IMR-90 (cell line): Measurements from ENCODE around the gene MFNG. TPM values are rescaled to one million over a fixed set of nuclear protein-coding genes. Genes with fewer than 3 reads are reported as not detected.

Experiments used
- ATAC-seq: fragments of 200-7000 bp; cut with Tn5 transposase; 2 replicates; pipeline ENCODE4 v1.9.1; 2020; ENCODE audit warnings: low read depth, mild to moderate bottlenecking, moderate library complexity
- BruUV-seq: library from RNA; stranded (reverse); fragments of 400-500 nt; replicated peaks from 2 replicates; lab custom pipeline; 2021; lab: Mats Ljungman, UMichigan
- CTCF ChIA-PET: fragments of 300-600 bp; formaldehyde crosslinking; extraction: SDS; loops from one replicate; lab custom pipeline; 2021; ENCODE audit warnings: antibody characterized with exemption; lab: Yijun Ruan, JAX
- POLR2A ChIA-PET: fragments of 300-600 bp; sonication (Branson Sonifier 250); formaldehyde crosslinking; loops from one replicate; lab custom pipeline; 2022; ENCODE audit warnings: antibody characterized with exemption; ENCODE audit not compliant: unreplicated experiment; lab: Charles Lee
- DNase-seq: peaks from one replicate; pipeline ENCODE4 v3.0.0; 2013
- H2AFZ ChIP-seq: replicated peaks from 2 replicates; pipeline ENCODE3; 2013; ENCODE audit warnings: low read length, mild to moderate bottlenecking; ENCODE audit not compliant: poor library complexity
- H2AK5ac ChIP-seq: 2 replicates; pipeline ENCODE4 v1.6.1; 2013; ENCODE audit warnings: low read depth, low read length, inconsistent platforms
- H2AK9ac ChIP-seq: replicated peaks from 2 replicates; pipeline ENCODE3; 2013; ENCODE audit warnings: mild to moderate bottlenecking, low read depth, low read length, moderate library complexity; ENCODE audit not compliant: poor library complexity
- H2BK120ac ChIP-seq: 2 replicates; pipeline ENCODE4 v1.6.1; 2013; ENCODE audit warnings: low read depth, low read length, inconsistent platforms
- H2BK15ac ChIP-seq: 3 replicates; pipeline ENCODE4 v1.6.1; 2013; ENCODE audit warnings: low read depth, low read length, inconsistent platforms
- H2BK20ac ChIP-seq: 2 replicates; pipeline ENCODE4 v1.6.1; 2013; ENCODE audit warnings: low read depth, mild to moderate bottlenecking, inconsistent platforms, low read length, moderate library complexity
- H2BK5ac ChIP-seq: 2 replicates; pipeline ENCODE4 v1.6.1; 2013; ENCODE audit warnings: mild to moderate bottlenecking, low read depth, low read length, inconsistent platforms; ENCODE audit not compliant: poor library complexity, severe bottlenecking
- H3K14ac ChIP-seq: replicated peaks from 2 replicates; pipeline ENCODE4 v1.6.1; 2013; ENCODE audit warnings: low read depth, low read length, inconsistent platforms
- H3K18ac ChIP-seq: 2 replicates; pipeline ENCODE4 v1.6.1; 2013; ENCODE audit warnings: low read depth, low read length, control low read depth
- H3K23ac ChIP-seq: 2 replicates; pipeline ENCODE4 v1.6.1; 2013; ENCODE audit warnings: low read depth, low read length, inconsistent platforms
- H3K27ac ChIP-seq: 2 replicates; pipeline ENCODE4 v1.5.1; 2013; ENCODE audit warnings: mild to moderate bottlenecking, control low read depth, low read length; ENCODE audit not compliant: insufficient read depth
- H3K27me3 ChIP-seq: 2 replicates; pipeline ENCODE4 v1.6.1; 2013; ENCODE audit warnings: low read length; ENCODE audit not compliant: control insufficient read depth, insufficient read depth
- H3K36me3 ChIP-seq: 2 replicates; pipeline ENCODE4 v1.6.1; 2013; ENCODE audit warnings: low read length, mixed read lengths; ENCODE audit not compliant: control insufficient read depth, insufficient read depth
- H3K4ac ChIP-seq: 2 replicates; pipeline ENCODE4 v1.6.1; 2013; ENCODE audit warnings: low read depth, low read length, inconsistent platforms
- H3K4me1 ChIP-seq: 2 replicates; pipeline ENCODE4 v1.6.1; 2013; ENCODE audit warnings: low read length, mixed read lengths; ENCODE audit not compliant: control insufficient read depth, insufficient read depth
- H3K4me2 ChIP-seq: 2 replicates; pipeline ENCODE4 v1.6.1; 2013; ENCODE audit warnings: low read depth, mild to moderate bottlenecking, control low read depth, low read length, moderate library complexity
- H3K4me3 ChIP-seq: 2 replicates; pipeline ENCODE4 v1.5.1; 2013; ENCODE audit warnings: low read depth, mild to moderate bottlenecking, control low read depth, low read length, moderate library complexity; ENCODE audit not compliant: insufficient read depth
- H3K56ac ChIP-seq: 2 replicates; pipeline ENCODE4 v1.6.1; 2013; ENCODE audit warnings: low read length, inconsistent platforms; ENCODE audit not compliant: insufficient read depth; ENCODE audit errors: extremely low read depth
- H3K79me1 ChIP-seq, 2 experiments: 2 replicates each; pipeline ENCODE4 v1.6.1; 2013; ENCODE audit warnings: low read length in 2 of 2, inconsistent platforms in 1 of 2, low read depth in 1 of 2
- H3K9ac ChIP-seq: 2 replicates; pipeline ENCODE4 v1.6.1; 2013; ENCODE audit warnings: low read depth, low read length, control low read depth
- H3K9me1 ChIP-seq: 2 replicates; pipeline ENCODE4 v1.6.1; 2013; ENCODE audit warnings: low read length, inconsistent platforms; ENCODE audit not compliant: insufficient read depth
- H3K9me3 ChIP-seq: 2 replicates; pipeline ENCODE4 v1.6.1; 2013; ENCODE audit warnings: low read length; ENCODE audit not compliant: control insufficient read depth, insufficient read depth
- H4K20me1 ChIP-seq: 2 replicates; pipeline ENCODE4 v1.6.1; 2013; ENCODE audit warnings: low read length, inconsistent platforms; ENCODE audit not compliant: insufficient read depth
- H4K5ac ChIP-seq: 2 replicates; pipeline ENCODE4 v1.6.1; 2013; ENCODE audit warnings: mild to moderate bottlenecking, low read depth, low read length, control low read depth
- H4K8ac ChIP-seq, 2 experiments: 2 replicates each; pipeline ENCODE4 v1.6.1; 2013; ENCODE audit warnings: low read depth in 2 of 2, low read length in 2 of 2, control low read depth in 1 of 2, inconsistent platforms in 1 of 2
- H4K91ac ChIP-seq: 2 replicates; pipeline ENCODE4 v1.6.1; 2013; ENCODE audit warnings: low read depth, low read length, inconsistent platforms; ENCODE audit not compliant: insufficient read depth
- BHLHE40 ChIP-seq: fragments of 150-350 bp; IDR thresholded peaks from 2 replicates; pipeline ENCODE4 v1.6.1; 2016; ENCODE audit warnings: mild to moderate bottlenecking, low read depth, low read length
- CHD1 ChIP-seq: IDR thresholded peaks from 2 replicates; pipeline ENCODE4 v1.6.1; 2012; ENCODE audit warnings: low read depth, low read length, improper control_type of control experiment
- MAZ ChIP-seq: IDR thresholded peaks from 2 replicates; pipeline ENCODE4 v1.6.1; 2012; ENCODE audit warnings: low read depth, mild to moderate bottlenecking, low read length, improper control_type of control experiment, moderate library complexity, borderline replicate concordance
- MXI1 ChIP-seq: IDR thresholded peaks from 2 replicates; pipeline ENCODE4 v1.6.1; 2012; ENCODE audit warnings: low read depth, mild to moderate bottlenecking, low read length, moderate library complexity, borderline replicate concordance
- NFE2L2 ChIP-seq: fragments of 150-350 bp; IDR thresholded peaks from 2 replicates; pipeline ENCODE4 v1.6.1; 2016; ENCODE audit warnings: low read depth, mild to moderate bottlenecking, low read length
- POLR2A ChIP-seq: IDR thresholded peaks from 2 replicates; pipeline ENCODE4 v1.6.1; 2012; ENCODE audit warnings: mild to moderate bottlenecking, low read depth, low read length
- RAD21 ChIP-seq: IDR thresholded peaks from 2 replicates; pipeline ENCODE4 v1.6.1; 2012; ENCODE audit warnings: low read length, improper control_type of control experiment
- RFX5 ChIP-seq: IDR thresholded peaks from 2 replicates; pipeline ENCODE4 v1.8.0; 2012; ENCODE audit warnings: low read depth, mild to moderate bottlenecking, low read length, moderate library complexity
- SMC3 ChIP-seq: fragments of 150-350 bp; IDR thresholded peaks from 2 replicates; pipeline ENCODE4 v1.6.1; 2016; ENCODE audit warnings: low read depth, mild to moderate bottlenecking, antibody characterized with exemption, low read length, moderate library complexity
- WGBS, 2 experiments: methylation state at CpG; one replicate each; pipeline versions ENCODE4 v1.1.5 to v1.1.7; 2013; ENCODE audit warnings: missing lambda C conversion rate in 2 of 2; ENCODE audit not compliant: insufficient read length in 1 of 2; ENCODE audit errors: extremely low coverage in 2 of 2; 5-methylcytosine and 5-hydroxymethylcytosine counted together
- dilution Hi-C: fragments of 300-500 bp; cut with HindIII; formaldehyde crosslinking; loops from one replicate; pipeline ENCODE4 v1.14.3; 2018; ENCODE audit warnings: low sequenced_read_pairs; ENCODE audit not compliant: unreplicated experiment
- in situ Hi-C: fragments of 300-500 bp; cut with MboI; formaldehyde crosslinking; loops from 3 replicates; pipeline ENCODE4 v1.14.3; 2019; ENCODE audit warnings: low sequenced_read_pairs, inconsistent platforms, mixed read lengths
- intact Hi-C: fragments of 100-400 bp; cut with micrococcal nuclease; formaldehyde crosslinking; loops from 2 replicates; pipeline ENCODE4 v1.10.0; 2022
- polyA plus RNA-seq, 3 experiments: library from polyadenylated mRNA; depleted of rRNA; stranded (reverse); fragments of >200 nt; gene quantifications; 2 replicates each; pipeline ENCODE4 v1.2.3, GENCODE V29; 2012; ENCODE audit warnings: low replicate concordance in 1 of 3
- total RNA-seq: library from RNA; depleted of rRNA; stranded (reverse); fragments of >200 nt; gene quantifications from 2 replicates; pipeline ENCODE4 v1.2.3, GENCODE V29; 2012
- TF ChIP-seq, protein P1 (sequence below): fragments of 150-350 bp; IDR thresholded peaks from 2 replicates; pipeline ENCODE4 v1.6.1; 2017; ENCODE audit warnings: mild to moderate bottlenecking, antibody characterized with exemption, low read length, low read depth
- TF ChIP-seq, protein P2 (sequence below): fragments of 150-350 bp; IDR thresholded peaks from 2 replicates; pipeline ENCODE4 v1.6.1; 2016; ENCODE audit warnings: low read depth, mild to moderate bottlenecking, low read length, moderate library complexity, borderline replicate concordance

The MFNG gene
- total and polyA plus RNA-seq, 2 of the 4 experiments (the other 2 are of a cell fraction) = 0.15 TPM; not detected in 1

DNA sequence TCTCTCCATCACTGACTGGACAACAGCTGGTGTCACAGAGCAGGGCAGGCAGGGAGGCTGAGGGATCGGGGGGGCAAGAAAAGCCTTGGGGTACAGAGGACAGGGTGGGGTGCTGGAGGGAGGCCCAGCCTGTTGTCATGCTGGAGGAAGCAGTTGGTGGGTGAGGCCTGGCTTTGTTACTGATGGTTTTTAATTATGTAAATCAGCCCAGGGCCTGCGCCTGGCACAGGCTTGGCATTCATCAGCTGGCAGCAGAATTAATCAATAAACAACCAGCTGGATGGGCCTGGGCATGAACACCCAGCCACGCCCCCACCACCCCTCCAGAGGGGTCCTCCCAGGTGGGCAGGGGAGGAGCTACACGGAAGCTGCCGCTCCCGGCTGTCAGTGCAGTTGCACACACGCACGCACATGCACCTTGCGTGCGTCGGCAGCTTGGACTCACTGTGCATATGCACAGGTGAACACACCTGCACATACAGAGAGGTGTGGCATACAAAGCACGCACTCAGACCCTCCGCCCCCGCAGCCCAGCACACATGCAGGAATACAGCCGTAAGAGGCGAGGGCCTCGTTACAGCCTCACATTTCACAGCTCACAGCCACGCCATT is 37.6 kb downstream of the MFNG start:
- Histone ChIP-seq H2BK120ac (no peak overlapping the region), H3K9me1 (no peaks in the 10 kb centered on the region), H4K8ac (no peak overlapping the region), H3K4me2 (no peak overlapping the region), H3K27me3 (no peaks in the 10 kb centered on the region), H3K56ac (no peak overlapping the region), H3K4me1 (no peaks in the 10 kb centered on the region), H3K4ac (no peak overlapping the region), H3K14ac (no peak overlapping the region), H3K27ac (no peak overlapping the region), H2AFZ (peak overlapping the region; percentile 65), H2AK5ac (peak overlapping the region; percentile 33; the same call in 1 of the 2 replicates), H3K36me3 (no peaks in the 10 kb centered on the region), H3K23ac (no peak overlapping the region), H3K18ac (no peak overlapping the region), H3K79me1 (no peaks in the 10 kb centered on the region), H2AK9ac (peak overlapping the region; percentile 70), H4K91ac (0 out of 2 replicates have a peak overlapping the region, but pooled peaks have one; percentile 21), H3K9me3 (no peaks in the 10 kb centered on the region), H3K4me3 (no peak overlapping the region), H4K20me1 (no peaks in the 10 kb centered on the region), H4K5ac (no peak overlapping the region), H2BK15ac (no peak overlapping the region), H2BK20ac (no peak overlapping the region), H2BK5ac (no peak overlapping the region), H3K9ac (no peak overlapping the region)
- TF ChIP-seq, protein P1, sequence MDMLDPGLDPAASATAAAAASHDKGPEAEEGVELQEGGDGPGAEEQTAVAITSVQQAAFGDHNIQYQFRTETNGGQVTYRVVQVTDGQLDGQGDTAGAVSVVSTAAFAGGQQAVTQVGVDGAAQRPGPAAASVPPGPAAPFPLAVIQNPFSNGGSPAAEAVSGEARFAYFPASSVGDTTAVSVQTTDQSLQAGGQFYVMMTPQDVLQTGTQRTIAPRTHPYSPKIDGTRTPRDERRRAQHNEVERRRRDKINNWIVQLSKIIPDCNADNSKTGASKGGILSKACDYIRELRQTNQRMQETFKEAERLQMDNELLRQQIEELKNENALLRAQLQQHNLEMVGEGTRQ = no peak
- no peak for TF ChIP-seq RFX5
- TF ChIP-seq CHD1 = no peak
- no peak for TF ChIP-seq POLR2A
- no peak for TF ChIP-seq RAD21
- TF ChIP-seq, protein P2, sequence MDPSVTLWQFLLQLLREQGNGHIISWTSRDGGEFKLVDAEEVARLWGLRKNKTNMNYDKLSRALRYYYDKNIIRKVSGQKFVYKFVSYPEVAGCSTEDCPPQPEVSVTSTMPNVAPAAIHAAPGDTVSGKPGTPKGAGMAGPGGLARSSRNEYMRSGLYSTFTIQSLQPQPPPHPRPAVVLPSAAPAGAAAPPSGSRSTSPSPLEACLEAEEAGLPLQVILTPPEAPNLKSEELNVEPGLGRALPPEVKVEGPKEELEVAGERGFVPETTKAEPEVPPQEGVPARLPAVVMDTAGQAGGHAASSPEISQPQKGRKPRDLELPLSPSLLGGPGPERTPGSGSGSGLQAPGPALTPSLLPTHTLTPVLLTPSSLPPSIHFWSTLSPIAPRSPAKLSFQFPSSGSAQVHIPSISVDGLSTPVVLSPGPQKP = no peak
- no peak for TF ChIP-seq SMC3
- no peak for TF ChIP-seq MXI1
- no peak for TF ChIP-seq NFE2L2
- no peak for TF ChIP-seq MAZ
- no peak for TF ChIP-seq BHLHE40
- dilution Hi-C loops (no loop called here), in situ Hi-C loops (no loop called here), intact Hi-C loops (no loop called here)
- ATAC-seq = no peak
- WGBS, 2 experiments = no CpG with 5 or more reads among the region's 18 CpGs
- ChIA-PET POLR2A (no interaction called here), CTCF (interaction anchor here (0.6 to 1.0 kb wide), 2 partner anchors 20 to 24 kb away, joined by 3 to 4 read pairs; no protein-coding TSS in a partner anchor)
- BruUV-seq = no TSS peak
- DNase-seq = no peak
